K562 (cell line): Measurements from ENCODE around the gene PCDHGA5.

Experiments
- ETV1 ChIP-seq: fragments of 450-650 bp; conservative IDR thresholded peaks from 2 replicates; pipeline ENCODE4 v1.6.1; 2016; ENCODE audit warnings: missing genetic modification characterization, control low read depth, low read depth, missing compliant biosample characterization
- GABPA ChIP-seq: fragments of 200-800 bp; sonication (Bioruptor generic); conservative IDR thresholded peaks from 2 replicates; pipeline ENCODE4 v1.6.1; 2016; ENCODE audit warnings: low read depth, missing genetic modification characterization, missing compliant biosample characterization
- HIVEP1 ChIP-seq: fragments of 250-450 bp; sonication (Bioruptor Pico); IDR thresholded peaks from 2 replicates; pipeline ENCODE4 v1.4.0; 2020; ENCODE audit warnings: mild to moderate bottlenecking
- TEAD2 ChIP-seq: fragments of 450-650 bp; IDR thresholded peaks from 2 replicates; pipeline ENCODE4 v1.6.1; 2016; ENCODE audit warnings: missing genetic modification characterization, control low read depth, missing compliant biosample characterization

- TF ChIP-seq ETV1 (tag) (no peak), GABPA (no peak), HIVEP1 (CRISPR knock-in tag) (no peak), TEAD2 (no peak)
These were observed 41.7 kb upstream of the PCDHGA5 start for GRCh38 chr5:141322261-141322660.
